Brain pericyte (primary cell): ENCODE measurements around the gene A4GNT.
"Not testable (repeated sequence)": the region's sequence is repeated elsewhere in the genome, so short reads cannot be mapped to it uniquely, and the experiment has no call there.

ENCODE experiments used
- DNase-seq: peaks from one replicate; pipeline ENCODE4 v3.0.0-alpha.2; 2012; ENCODE audit warnings: low read depth, low spot score

The A4GNT gene

DNA sequence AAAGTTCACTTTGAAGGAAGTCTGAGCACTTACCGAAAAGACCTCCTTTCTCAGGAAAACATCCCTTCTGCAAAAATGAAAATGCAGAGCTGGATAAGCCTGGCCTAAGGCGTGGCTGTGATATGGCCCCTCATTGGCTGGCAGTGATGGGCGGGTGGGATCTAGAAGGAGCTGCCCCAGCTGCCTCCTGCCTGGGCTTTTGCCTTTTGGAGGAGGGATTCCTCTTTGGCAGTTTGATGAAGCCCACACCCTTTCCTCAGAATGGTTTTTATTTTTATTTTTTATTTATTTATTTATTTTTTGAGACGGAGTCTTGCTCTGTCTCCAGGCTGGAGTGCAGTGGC, 12.8 kb downstream of the A4GNT start:
- DNase-seq, result no peak

DNA sequence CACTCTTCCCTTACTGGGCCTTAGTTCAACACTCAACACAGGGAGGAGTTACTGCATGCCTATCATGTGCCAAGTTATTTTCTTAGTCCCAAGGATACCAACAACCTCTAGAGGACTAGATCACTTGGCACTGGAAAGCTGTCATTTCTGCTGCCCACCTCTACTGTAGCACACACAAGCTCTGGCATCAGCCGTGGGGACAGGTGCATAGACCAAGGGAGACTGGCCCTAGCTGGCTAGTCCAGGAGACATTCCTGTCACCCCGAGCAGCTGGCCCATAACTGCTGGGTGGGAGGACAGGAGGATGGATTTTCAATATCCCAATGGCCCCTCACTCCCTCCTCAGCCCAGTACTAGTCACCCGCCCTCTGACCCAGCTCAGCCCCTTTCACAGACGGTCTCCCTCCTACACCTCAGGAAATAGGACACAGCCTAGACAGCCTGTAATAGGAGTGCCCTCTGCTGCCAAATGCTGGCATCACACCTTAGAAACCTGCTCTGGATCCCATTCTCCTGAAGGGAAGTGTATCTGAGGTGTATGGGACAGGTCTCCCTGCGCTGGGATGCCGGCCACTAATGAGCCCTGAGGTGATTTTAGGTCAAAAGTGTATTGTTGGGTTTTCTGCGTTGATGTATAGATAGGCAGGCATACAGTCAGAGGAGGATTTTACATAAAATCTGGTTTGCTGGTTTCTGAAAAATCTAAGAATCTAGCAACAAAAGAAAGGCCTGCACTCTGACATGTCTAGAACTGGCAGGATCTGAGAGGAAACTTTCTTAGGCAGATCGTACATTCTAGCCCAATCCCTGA, 13.4 kb downstream of the A4GNT start:
- peak; percentile 37 for DNase-seq

DNA sequence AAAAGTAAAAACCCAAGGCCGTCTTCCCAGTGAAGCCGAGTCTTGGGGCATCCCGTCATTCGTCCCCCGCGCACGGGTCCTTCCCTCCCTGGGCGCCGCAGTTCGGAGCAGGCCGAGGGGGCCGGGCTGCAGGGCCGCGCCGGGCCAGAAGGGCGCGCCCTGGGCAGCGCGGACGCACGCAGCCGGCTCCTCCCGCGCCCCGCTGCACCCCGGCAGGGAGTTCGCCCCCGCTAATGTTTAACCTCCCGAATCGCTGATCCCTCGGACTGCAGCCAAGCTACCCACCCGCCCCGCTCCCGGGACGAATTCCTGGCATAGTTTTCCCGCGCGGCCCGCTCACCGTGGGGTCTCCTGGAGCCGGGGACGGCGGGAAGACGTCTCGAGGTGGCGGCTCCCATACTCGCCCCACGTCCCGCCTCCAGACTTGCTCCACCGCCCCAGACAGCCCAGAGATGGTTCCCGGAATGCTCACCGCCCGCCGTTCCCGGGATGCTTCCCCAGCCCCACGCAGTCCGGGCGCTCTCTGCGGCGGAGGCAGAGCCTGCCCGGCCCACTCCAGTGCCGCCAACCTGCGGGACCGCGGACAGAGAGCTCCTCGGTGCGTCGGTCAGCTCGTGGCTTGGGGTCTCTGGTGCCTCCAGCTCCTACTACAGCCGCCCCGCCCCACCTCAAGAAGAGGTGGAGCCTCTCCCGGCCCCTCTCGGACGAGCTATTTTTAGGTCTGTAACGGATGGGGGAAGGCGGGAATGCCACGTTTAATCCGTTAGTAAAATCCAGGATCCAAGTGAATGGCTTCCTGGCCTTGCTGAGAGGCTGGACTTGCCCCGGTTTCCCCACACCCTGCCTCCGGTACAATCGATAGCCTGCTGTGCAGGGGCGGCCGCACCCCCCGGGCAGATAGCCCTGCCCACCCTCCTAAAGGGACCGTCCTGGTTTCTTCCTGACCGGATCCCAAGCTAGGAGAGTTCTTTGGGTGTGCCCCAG, 16.9 kb downstream of the A4GNT start, which contains the start of gene DZIP1L:
Gene DZIP1L, minus strand, starts transcription at position 621 of the 984 bp plus-strand sequence. CDS start 11,637 bp downstream, outside the sequence.
- peak; percentile 21 for DNase-seq

DNA sequence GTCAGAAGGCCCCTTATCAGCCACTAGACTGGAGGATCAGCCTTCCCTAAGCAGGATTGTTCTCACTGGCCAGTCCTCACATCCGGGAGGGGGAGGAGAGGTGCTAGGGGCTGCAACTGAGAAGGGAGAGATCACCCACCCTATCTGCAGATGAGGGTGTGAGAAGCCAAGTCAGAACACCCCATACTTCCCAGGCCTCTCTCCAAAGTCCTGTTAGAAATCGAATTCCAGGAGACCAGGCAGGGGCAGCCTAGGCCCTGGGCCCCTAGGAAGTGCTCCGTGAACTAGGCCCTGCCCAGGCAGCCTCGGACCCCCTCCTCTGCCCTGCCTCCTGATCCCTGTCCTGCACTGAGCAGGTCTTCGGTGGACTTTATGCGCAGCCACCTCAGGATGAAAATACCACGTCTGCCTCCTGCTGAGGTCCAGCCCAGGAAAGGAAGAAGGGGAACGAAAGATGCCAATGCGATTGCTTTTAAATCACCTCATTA, 17.7 kb downstream of the A4GNT start:
- no peak for DNase-seq

DNA sequence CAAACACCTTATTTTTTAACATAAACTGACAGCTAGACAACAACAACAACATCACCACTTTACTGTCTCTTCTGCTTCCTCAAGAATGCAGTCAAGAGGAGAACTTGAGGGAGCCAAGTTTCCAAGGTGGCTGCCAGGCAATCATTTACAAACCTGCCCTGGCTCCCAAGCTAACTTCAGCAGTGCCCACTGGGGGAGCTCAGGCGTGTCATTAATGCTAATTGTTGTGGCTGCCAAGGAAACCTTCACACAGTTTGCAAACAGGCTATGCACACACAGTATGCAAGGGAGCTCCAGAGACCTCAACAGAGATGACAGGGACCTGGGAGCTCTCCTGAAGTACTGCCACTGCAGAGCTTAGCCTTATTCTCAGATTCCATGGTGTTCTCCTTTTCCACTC, 18.9 kb downstream of the A4GNT start:
- DNase-seq, result no peak

DNA sequence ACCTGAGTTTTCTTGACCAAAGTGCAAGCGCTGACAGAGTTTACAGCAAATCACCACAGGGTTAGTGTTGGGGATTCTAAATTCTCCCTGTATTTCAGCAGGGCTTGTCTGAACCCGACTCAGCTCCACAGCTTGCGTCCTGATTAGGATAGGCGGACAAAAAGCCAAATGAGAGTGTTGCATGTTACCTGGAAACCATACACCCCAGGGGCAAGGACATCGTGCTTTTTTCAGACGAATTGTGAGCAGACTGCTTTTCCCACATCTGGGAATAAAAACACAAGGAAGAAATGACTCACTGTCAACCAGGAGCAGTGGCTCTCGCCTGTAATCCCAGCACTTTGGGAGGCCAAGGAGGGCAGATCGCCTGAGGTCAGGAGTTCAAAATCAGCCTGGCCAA, 19.8 kb downstream of the A4GNT start:
- no peak for DNase-seq

DNA sequence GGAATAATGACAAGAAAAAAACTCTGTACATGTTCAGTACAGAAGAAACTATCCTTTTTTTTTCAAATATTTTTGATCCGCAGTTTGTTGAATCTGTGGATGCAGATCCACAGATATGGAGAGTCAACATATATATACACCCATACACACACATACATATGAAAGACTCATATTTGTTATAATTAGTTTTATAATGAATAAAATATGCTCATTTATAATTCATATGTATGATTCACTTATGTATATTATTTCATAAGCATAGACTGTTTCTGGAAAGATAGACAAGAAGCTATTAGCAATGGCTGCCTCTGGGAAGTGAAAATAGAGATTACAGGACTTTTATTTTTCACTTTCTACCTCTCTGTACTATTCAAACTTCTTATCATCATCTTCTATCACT, 26.6 kb downstream of the A4GNT start:
- no peak for DNase-seq

DNA sequence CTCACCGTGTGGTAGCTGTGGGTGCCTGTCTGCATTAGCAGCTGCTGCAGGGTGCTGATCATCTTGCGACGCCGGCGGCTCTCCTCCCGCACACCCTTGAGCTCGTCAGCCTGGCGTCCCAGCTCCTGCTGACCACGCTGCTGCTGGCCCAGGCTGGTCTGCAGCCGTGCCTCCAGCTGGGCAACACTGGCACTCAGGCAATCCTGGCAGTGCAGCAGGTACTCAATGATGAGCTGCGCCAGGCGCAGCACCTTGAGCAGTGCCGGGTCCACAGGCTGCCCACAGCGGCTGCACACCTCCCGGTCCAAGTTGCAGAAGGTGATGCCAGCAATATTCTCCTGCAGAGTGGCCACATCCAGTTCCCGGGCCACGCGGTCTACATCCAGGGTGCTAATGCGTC, 28.7 kb downstream of the A4GNT start:
- DNase-seq, result no peak

DNA sequence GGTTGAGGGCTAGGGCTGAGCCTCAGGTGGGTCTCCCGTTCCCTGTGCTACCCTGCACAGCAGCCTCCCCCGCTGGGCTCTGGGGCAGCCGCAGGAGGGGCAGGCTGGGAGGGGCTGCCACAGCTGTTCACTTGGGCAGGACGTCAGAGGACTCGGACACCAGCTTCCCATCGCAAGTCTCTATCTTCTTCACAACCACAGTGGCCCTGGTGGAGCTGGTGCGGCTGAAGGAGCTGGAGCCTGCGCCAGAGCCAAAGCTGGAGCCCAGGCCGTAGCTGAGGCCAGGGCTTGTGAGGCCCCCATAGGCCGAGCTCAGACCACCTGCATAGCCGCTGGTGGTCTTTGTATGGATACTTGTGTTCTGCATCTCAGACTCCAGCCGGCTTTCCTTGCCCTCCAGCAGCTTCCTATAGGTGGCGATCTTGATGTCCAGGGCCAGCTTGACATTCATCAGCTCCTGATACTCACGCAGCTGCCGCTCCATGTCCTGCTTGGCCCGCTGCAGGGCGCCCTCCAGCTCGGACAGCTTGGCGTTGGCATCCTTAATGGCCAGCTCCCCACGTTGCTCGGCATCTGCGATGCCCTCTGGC, 30.7 kb downstream of the A4GNT start:
- DNase-seq, result not testable (repeated sequence)

DNA sequence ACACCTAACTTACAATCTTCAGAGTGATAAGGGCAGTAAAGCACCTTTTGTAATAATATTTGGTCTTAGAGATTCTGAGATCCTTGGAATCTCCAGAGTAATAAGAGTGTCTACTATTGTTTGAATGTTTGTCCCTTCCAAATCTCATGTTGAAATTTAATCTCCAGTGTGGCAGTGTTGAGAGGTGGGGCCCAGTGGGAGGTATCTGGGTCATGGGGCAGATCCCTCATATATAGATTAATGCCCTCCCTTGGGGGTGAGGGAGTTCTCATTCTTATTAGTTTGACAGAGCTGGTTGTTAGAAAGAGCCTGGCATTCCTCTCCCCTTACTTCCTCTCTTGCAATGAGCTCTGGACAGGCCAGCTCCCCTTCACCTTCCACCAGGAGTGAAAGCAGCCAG, 32.8 kb downstream of the A4GNT start:
- no peak for DNase-seq

DNA sequence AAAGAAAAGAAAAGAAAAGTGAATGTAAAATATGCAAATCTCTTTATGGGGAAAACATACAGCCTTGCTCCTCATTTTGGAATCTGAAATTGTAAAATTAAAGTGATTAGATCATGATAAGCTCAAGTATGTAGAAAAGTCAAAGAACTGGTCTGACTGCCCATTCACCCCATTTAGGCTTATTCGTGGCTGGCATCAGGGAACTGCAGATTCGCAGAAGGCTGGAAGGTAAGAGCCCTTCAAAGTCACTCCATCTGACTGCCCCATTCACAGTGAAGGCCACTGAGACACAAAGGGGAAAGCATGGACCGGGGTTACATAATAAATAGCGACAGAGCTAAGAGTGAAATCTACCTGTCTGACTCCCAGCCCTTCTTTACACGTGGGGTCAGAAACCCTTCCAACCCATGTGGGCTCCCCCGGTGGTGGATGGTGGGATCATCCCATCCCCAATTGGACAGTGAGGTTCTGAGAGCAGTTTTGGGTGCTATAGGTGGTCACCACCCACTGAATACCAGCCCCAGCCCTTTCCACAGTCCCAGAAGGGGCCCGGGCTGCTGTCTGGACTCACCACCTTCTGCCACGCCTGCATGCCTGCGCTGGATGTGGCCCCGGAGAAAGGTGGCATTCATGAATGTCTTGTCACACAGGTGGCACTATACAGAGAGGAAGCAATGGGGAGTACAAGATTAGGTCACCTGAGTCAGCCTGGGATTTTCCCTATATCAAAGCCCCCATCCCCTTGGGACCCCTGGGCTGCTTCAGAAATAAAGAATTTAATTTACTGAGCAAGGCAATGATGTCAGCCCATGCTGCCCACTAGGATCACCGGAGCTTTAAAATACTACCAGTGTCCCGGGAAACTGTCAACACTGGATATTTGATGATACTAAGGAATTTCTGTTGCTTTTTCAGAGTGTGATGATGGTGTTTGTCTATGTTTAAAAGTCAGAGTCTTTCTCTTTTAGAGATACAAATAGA, 34.7 kb downstream of the A4GNT start:
- DNase-seq, result no peak

DNA sequence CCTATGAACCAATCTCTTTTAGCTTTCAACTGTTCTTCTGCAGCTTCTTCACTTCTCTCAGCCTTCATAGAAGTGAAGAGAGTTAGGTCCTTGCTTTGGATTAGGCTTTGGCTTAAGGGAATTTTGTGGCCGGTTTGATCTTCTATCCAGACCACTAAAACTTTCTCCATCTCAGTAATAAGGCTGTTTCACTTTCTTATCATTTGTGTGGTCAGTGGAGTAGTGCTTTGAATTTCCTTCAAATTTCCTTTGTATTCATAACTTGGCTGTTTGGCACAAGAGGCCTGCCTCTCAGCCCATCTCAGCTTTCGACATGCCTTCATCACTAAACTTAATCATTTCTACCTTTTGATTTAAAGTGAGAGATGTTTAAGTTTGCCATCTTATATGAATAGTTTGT, 38.5 kb downstream of the A4GNT start:
- DNase-seq, result no peak

DNA sequence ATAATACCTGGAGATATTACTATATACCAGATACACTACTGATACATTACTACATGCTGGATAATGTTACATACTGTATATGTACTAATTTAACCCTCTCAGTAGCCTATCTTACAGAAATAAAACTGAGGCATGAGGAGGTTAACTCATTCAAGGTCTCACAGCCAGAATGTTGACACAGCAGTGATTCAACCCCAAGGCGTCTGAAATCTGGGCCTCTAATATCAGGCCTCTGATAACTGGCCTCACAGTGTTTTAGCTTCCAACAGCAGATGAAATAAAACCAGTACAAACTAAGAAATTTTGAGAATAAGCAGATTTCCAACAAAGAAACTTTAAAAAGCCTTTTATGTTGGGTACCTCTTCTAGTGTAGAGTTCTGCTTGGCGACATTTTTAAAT, 40.2 kb downstream of the A4GNT start:
- DNase-seq, result no peak

DNA sequence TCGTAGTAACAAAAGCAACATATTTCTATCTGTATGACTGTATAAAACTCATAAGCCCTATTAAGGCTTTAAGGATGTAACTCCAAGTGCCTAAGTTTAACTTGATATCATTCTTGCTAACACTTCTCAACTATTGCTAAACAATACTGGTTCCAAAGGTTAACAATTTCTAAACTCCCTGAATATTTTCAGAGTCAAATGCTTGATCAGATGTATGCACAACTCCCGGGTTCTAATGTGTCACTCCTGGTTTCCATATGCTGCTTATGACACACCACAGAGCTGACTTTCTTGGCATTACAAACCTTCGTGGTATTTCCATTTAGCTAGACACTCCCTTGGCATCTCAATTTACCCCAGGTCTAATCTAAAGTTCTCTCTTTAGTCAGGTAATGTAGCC, 43.1 kb downstream of the A4GNT start:
- DNase-seq, result no peak

DNA sequence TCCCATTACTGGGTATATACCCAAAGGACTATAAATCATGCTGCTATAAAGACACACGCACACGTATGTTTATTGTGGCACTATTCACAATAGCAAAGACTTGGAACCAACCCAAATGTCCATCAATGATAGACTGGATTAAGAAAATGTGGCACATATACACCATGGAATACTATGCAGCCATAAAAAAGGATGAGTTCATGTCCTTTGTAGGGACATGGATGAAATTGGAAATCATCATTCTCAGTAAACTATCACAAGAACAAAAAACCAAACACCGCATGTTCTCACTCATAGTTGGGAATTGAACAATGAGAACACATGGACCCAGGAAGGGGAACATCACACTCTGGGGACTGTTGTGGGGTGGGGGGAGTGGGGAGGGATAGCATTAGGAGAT, 46.4 kb downstream of the A4GNT start:
- DNase-seq, result not testable (repeated sequence)

DNA sequence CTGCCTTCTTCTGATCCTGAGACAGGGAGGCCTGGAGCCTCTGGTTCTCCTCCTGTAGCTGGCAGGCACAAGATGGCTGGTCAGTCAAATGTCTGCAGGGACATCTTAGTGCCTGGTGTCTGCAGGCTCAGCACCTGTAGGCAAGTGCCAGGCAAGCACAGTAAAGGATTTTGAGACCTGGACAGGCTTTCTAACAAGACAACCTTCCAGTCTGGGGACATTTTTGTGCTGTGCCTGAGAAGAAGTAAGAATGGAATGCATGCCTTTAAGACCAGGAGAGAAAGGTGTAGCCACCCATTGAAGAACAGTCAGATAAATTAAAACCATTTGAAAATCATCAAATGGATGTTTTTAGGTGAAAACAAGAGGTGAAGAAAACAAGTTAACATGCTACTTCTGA, 48.0 kb downstream of the A4GNT start:
- no peak for DNase-seq

DNA sequence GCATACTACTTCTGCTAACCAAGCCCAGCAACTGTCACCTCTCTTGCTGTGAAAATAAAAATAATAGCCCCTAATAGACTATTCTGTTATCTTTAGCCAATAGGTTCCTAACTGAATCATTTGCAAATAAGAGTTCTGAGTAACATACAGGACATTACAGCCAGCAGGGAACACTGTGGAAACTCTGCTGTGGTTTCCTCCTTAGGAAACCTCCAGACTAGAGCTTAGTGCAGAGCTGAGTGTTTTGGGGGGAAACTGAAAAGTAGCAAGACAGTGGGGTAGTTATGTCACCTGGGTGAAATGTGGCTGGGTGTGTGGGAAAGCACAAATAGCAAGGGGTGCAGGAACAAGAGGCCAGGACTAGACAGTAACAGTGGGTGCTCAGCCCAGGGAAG, 49.2 kb downstream of the A4GNT start:
- no peak for DNase-seq

DNA sequence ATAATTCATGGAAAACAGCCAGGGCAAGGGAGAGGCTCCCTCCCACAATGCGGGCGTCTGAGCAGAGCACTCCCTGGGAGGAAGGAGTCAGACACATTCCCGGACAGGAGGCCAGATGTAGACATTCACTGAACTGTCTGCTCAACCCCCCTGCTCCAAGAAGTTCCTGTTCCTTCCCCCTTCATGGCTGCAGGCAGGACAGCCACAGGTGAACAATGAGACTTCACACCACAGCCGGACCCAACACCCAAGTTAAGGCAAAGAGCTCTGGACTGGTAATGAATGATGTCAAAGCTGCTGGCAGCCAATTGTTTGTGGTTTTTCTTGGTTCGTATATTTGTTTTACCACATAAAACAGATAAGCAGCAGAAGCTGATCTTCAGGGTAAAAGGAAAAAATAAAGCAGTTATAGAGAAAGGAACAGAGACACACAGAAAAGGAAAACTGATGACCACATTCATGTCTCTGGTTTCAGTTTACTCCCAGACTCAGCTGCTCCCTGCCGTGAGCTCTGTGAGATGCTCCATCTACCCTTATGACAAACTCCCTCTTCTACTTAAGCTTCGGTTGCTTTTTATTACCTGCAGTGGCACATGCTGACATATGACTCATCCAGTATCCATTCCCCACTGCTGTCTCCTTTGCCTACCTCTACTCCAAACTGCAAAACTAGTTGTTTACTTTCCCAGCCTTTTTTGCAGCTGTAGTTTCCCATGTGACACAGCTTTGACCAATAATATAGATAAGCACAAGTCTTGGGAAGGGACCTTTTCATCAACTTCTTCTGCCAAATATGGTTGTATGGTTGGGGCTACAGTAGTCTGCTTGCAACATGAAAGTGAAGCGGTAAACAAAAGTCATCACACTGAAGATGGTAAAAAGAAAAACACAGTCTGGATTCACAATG, 49.9 kb downstream of the A4GNT start:
- peak; percentile 91 for DNase-seq

DNA sequence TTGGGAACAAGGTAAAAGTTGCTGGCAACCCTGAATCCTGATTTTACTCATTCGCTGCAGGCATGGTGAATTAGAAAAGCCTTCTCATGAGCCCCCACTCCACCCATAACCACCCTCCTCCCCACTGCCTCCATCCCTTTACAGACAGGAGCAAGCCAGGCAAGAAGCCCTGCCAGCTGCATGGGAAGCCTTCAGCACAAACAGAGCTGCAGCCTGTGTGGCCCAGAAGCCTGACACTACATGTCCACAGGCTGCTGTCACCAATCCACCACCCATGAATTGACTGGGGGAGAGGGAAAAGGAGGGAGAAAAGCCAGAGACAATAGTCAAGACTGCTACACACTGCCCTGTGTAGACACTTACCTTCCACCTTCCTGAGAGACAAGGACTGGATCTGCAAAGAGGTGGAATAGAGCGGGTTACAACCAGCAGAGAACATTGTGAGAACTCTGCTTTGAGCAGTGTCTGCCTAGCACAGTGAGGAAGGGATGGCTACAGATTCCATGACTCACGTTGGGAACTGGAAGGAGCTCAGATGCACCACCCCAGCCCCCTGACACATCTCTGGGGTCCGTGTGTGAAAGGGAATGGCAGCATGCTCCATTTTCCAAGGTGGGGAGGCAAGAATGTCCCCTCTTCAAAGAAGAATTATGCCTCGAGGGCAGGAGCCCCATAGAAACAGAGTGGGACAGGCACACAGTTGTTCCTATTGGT, 50.7 kb downstream of the A4GNT start:
- DNase-seq, result no peak
